H9 (cell line): ENCODE measurements around the gene PRAMEF1. TPM values are rescaled to one million over a fixed set of nuclear protein-coding genes. Genes with fewer than 3 reads are reported as not detected.

Experiments used
- DNase-seq: peaks from one replicate; pipeline ENCODE4 v3.0.0-alpha.2; 2017
- H2AFZ ChIP-seq: one replicate; pipeline ENCODE4 v1.6.1; 2013; ENCODE audit warnings: mild to moderate bottlenecking, low read length, control low read depth, moderate library complexity
- H2AK5ac ChIP-seq: 2 replicates; pipeline ENCODE4 v1.6.1; 2013; ENCODE audit warnings: low read length, control low read depth, mixed read lengths; ENCODE audit not compliant: insufficient read length
- H2BK120ac ChIP-seq: one replicate; pipeline ENCODE4 v1.6.1; 2013; ENCODE audit warnings: low read depth, mild to moderate bottlenecking, low read length, control low read depth, inconsistent platforms; ENCODE audit not compliant: poor library complexity, severe bottlenecking
- H2BK12ac ChIP-seq: 2 replicates; pipeline ENCODE4 v1.6.1; 2013; ENCODE audit warnings: low read length, control low read depth, mixed read lengths, low read depth; ENCODE audit not compliant: insufficient read length
- H2BK15ac ChIP-seq: 2 replicates; pipeline ENCODE4 v1.6.1; 2013; ENCODE audit warnings: low read depth, low read length, control low read depth
- H2BK20ac ChIP-seq: one replicate; pipeline ENCODE4 v1.6.1; 2013; ENCODE audit warnings: low read depth, mild to moderate bottlenecking, low read length, control low read depth, inconsistent platforms; ENCODE audit not compliant: poor library complexity, severe bottlenecking
- H2BK5ac ChIP-seq: 2 replicates; pipeline ENCODE4 v1.6.1; 2013; ENCODE audit warnings: low read length, control low read depth, mixed read lengths; ENCODE audit not compliant: insufficient read length
- H3K14ac ChIP-seq: 2 replicates; pipeline ENCODE4 v1.6.1; 2013; ENCODE audit warnings: low read length, control low read depth; ENCODE audit not compliant: insufficient read depth
- H3K18ac ChIP-seq: 2 replicates; pipeline ENCODE4 v1.6.1; 2013; ENCODE audit warnings: low read depth, mild to moderate bottlenecking, mixed read lengths, low read length, control low read depth; ENCODE audit not compliant: insufficient read length
- H3K23ac ChIP-seq: 2 replicates; pipeline ENCODE4 v1.6.1; 2013; ENCODE audit warnings: low read length, control low read depth, mixed read lengths, low read depth; ENCODE audit not compliant: insufficient read length
- H3K23me2 ChIP-seq: 2 replicates; pipeline ENCODE4 v1.6.1; 2013; ENCODE audit warnings: low read depth, mild to moderate bottlenecking, mixed read lengths, low read length, control low read depth; ENCODE audit not compliant: insufficient read length, poor library complexity, severe bottlenecking
- H3K27ac ChIP-seq: 2 replicates; pipeline ENCODE4 v1.5.1; 2013; ENCODE audit warnings: low read length, control low read depth, mixed read lengths, low read depth; ENCODE audit not compliant: insufficient read length
- H3K27me3 ChIP-seq: 2 replicates; pipeline ENCODE4 v1.6.1; 2013; ENCODE audit warnings: low read length, control low read depth, inconsistent platforms; ENCODE audit not compliant: insufficient read depth
- H3K4ac ChIP-seq: 2 replicates; pipeline ENCODE4 v1.6.1; 2013; ENCODE audit warnings: low read depth, mild to moderate bottlenecking, control low read depth, inconsistent platforms, low read length, moderate library complexity
- H3K4me1 ChIP-seq: 2 replicates; pipeline ENCODE4 v1.6.1; 2013; ENCODE audit warnings: low read length, control low read depth, inconsistent platforms; ENCODE audit not compliant: insufficient read depth
- H3K4me2 ChIP-seq: 2 replicates; pipeline ENCODE4 v1.6.1; 2013; ENCODE audit warnings: low read length, control low read depth, mixed read lengths; ENCODE audit not compliant: insufficient read length, insufficient read depth
- H3K56ac ChIP-seq: 2 replicates; pipeline ENCODE4 v1.6.1; 2013; ENCODE audit warnings: low read depth, mild to moderate bottlenecking, mixed read lengths, low read length, control low read depth; ENCODE audit not compliant: insufficient read length
- H3K79me1 ChIP-seq: 2 replicates; pipeline ENCODE4 v1.6.1; 2013; ENCODE audit warnings: low read depth, mild to moderate bottlenecking, moderate library complexity, low read length, control low read depth, inconsistent platforms; ENCODE audit not compliant: insufficient read depth, poor library complexity, severe bottlenecking
- H3K79me2 ChIP-seq: 2 replicates; pipeline ENCODE4 v1.6.1; 2013; ENCODE audit warnings: low read length, control low read depth, inconsistent platforms; ENCODE audit not compliant: insufficient read depth
- H3K9ac ChIP-seq: 2 replicates; pipeline ENCODE4 v1.6.1; 2013; ENCODE audit warnings: low read length, control low read depth, mixed read lengths; ENCODE audit not compliant: insufficient read length; ENCODE audit errors: extremely low read depth
- H3K9me3 ChIP-seq: one replicate; pipeline ENCODE4 v1.6.1; 2013; ENCODE audit warnings: low read depth, low read length, inconsistent platforms; ENCODE audit not compliant: control insufficient read depth
- H3T11ph ChIP-seq: one replicate; pipeline ENCODE4 v1.6.1; 2013; ENCODE audit warnings: mild to moderate bottlenecking, low read length, control low read depth, inconsistent platforms
- H4K20me1 ChIP-seq: one replicate; pipeline ENCODE4 v1.6.1; 2013; ENCODE audit not compliant: control insufficient read depth, insufficient read length, insufficient read depth
- H4K5ac ChIP-seq: 2 replicates; pipeline ENCODE4 v1.6.1; 2013; ENCODE audit warnings: low read depth, mild to moderate bottlenecking, mixed read lengths, low read length, control low read depth; ENCODE audit not compliant: insufficient read length
- H4K8ac ChIP-seq: replicated peaks from 2 replicates; pipeline ENCODE4 v1.6.1; 2013; ENCODE audit warnings: low read length, control low read depth, mixed read lengths, low read depth; ENCODE audit not compliant: insufficient read length
- H4K91ac ChIP-seq: 2 replicates; pipeline ENCODE4 v1.6.1; 2013; ENCODE audit warnings: low read depth, mild to moderate bottlenecking, moderate library complexity, mixed read lengths, low read length, control low read depth; ENCODE audit not compliant: insufficient read length
- H3K27ac Mint-ChIP-seq, 3 experiments: 2 replicates in 2 of 3; 3 replicates in 1 of 3; pipeline ENCODE4 v1.8.0; 2020 to 2021; ENCODE audit warnings: mixed read lengths in 3 of 3, mild to moderate bottlenecking in 1 of 3, moderate library complexity in 1 of 3
- H3K27me3 Mint-ChIP-seq: 2 replicates; pipeline ENCODE4 v1.8.0; 2021; ENCODE audit warnings: low read depth, mild to moderate bottlenecking, moderate library complexity, mixed read lengths
- H3K36me3 Mint-ChIP-seq, 3 experiments: 2 replicates in 2 of 3; 3 replicates in 1 of 3; pipeline ENCODE4 v1.8.0; 2020 to 2021; ENCODE audit warnings: low read depth in 3 of 3, mixed read lengths in 3 of 3; ENCODE audit not compliant: insufficient read depth in 1 of 3
- H3K4me1 Mint-ChIP-seq, 2 experiments: 2 replicates each; pipeline ENCODE4 v1.8.0; 2020; ENCODE audit warnings: mixed read lengths in 2 of 2
- H3K4me3 Mint-ChIP-seq, 2 experiments: 2 replicates in 1 of 2; 3 replicates in 1 of 2; pipeline ENCODE4 v1.8.0; 2020 to 2021; ENCODE audit warnings: mild to moderate bottlenecking in 2 of 2, mixed read lengths in 2 of 2, moderate library complexity in 1 of 2
- H3K9me3 Mint-ChIP-seq, 2 experiments: 2 replicates in 1 of 2; 3 replicates in 1 of 2; pipeline ENCODE4 v1.8.0; 2020; ENCODE audit warnings: mild to moderate bottlenecking in 2 of 2, mixed read lengths in 2 of 2, moderate library complexity in 1 of 2
- total RNA-seq: library from RNA; stranded (reverse); gene quantifications from 2 replicates; pipeline ENCODE4 v1.2.1, GENCODE V29; 2021
- TF ChIP-seq, protein P1 (sequence below): fragments of 200-600 bp; sonication (generic); conservative IDR thresholded peaks from 3 replicates; pipeline ENCODE4 v1.8.0; 2021; ENCODE audit warnings: antibody characterized with exemption, mild to moderate bottlenecking

PRAMEF1 gene
- total RNA-seq, 1 experiment from 2014 or later, result not detected

DNA sequence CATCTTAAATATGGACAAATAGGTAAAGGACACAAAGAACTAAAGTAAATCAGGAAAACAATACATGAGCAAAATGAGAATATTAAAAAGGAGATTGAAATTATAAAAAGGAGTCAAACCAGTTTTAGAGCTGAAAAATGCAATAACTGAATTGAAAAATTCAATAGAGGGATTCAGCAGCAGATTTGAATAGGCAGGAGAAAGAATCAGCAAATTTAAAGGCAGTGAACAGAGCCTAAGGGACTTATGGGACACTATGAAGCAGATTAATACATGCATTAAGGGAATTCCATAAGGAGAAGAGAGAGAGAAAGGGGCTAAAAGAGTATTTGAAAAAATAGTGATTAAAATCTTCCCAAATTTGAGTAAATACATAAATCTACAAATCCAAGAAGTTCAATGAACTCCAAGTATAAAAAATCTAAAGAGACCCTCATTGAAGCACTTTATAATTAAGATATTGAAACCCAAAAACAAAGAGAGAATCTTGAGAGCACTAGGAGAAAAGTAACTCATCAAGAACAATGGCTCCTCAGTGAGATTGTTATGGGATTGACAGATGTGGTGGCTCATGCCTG, 42.3 kb upstream of the PRAMEF1 start:
- no peak overlapping the region for H2AFZ ChIP-seq
- Mint-ChIP-seq H3K27ac (no peak overlapping the region), H3K9me3 (peaks cover 8 to 10% of the 10 kb centered on the region in 2 experiments; a peak in 4 of 5 replicates), H3K4me1 (no peaks in the 10 kb centered on the region), H3K27me3 (peaks cover 2% of the 10 kb centered on the region; the same call in 1 of the 2 replicates), H3K4me3 (no peak overlapping the region), H3K36me3 (no peaks in the 10 kb centered on the region)
- no peaks in the 10 kb centered on the region for H3K27me3 ChIP-seq
- no peak for DNase-seq
- H2AK5ac ChIP-seq, result no peak overlapping the region
- H3K14ac ChIP-seq, result no peak overlapping the region
- H4K5ac ChIP-seq, result no peak overlapping the region
- H3K27ac ChIP-seq, result no peak overlapping the region
- TF ChIP-seq, protein P1, sequence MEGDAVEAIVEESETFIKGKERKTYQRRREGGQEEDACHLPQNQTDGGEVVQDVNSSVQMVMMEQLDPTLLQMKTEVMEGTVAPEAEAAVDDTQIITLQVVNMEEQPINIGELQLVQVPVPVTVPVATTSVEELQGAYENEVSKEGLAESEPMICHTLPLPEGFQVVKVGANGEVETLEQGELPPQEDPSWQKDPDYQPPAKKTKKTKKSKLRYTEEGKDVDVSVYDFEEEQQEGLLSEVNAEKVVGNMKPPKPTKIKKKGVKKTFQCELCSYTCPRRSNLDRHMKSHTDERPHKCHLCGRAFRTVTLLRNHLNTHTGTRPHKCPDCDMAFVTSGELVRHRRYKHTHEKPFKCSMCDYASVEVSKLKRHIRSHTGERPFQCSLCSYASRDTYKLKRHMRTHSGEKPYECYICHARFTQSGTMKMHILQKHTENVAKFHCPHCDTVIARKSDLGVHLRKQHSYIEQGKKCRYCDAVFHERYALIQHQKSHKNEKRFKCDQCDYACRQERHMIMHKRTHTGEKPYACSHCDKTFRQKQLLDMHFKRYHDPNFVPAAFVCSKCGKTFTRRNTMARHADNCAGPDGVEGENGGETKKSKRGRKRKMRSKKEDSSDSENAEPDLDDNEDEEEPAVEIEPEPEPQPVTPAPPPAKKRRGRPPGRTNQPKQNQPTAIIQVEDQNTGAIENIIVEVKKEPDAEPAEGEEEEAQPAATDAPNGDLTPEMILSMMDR, result no peak
- no peak overlapping the region for H3K18ac ChIP-seq
- no peak overlapping the region for H2BK20ac ChIP-seq
- no peaks in the 10 kb centered on the region for H3K9me3 ChIP-seq
- no peak overlapping the region for H3K23ac ChIP-seq
- no peak overlapping the region for H2BK15ac ChIP-seq
- no peaks in the 10 kb centered on the region for H3K79me2 ChIP-seq
- H2BK12ac ChIP-seq, result no peak overlapping the region
- H4K8ac ChIP-seq, result no peak overlapping the region
- H4K91ac ChIP-seq, result no peak overlapping the region
- H2BK120ac ChIP-seq, result no peak overlapping the region
- no peaks in the 10 kb centered on the region for H4K20me1 ChIP-seq
- no peak overlapping the region for H3T11ph ChIP-seq
- no peaks in the 10 kb centered on the region for H3K4me1 ChIP-seq
- H2BK5ac ChIP-seq, result no peak overlapping the region
- no peak overlapping the region for H3K56ac ChIP-seq
- no peaks in the 10 kb centered on the region for H3K23me2 ChIP-seq
- no peak overlapping the region for H3K9ac ChIP-seq
- H3K4ac ChIP-seq, result no peak overlapping the region
- H3K4me2 ChIP-seq, result no peak overlapping the region
- H3K79me1 ChIP-seq, result no peaks in the 10 kb centered on the region
